MM.1S (cell line): ENCODE measurements around the gene FRY.

Experiments used
- CTCF ChIP-seq: fragments of 300-600 bp; sonication (generic); IDR thresholded peaks from 2 replicates; pipeline ENCODE4 v1.5.1; 2016; ENCODE audit warnings: antibody characterized with exemption, low read length, mixed read lengths
- EZH2phosphoT487 ChIP-seq: fragments of 300-600 bp; sonication (generic); IDR thresholded peaks from 2 replicates; pipeline ENCODE4 v1.6.1; 2018; ENCODE audit warnings: antibody characterized with exemption, low read length

GRCh38 chr13:32116210-32116609, 84.6 kb downstream of the FRY start:
- no peak for TF ChIP-seq CTCF
- no peak for TF ChIP-seq EZH2phosphoT487
